Activated CD4-positive, alpha-beta T cell treated with anti-CD3 and anti-CD28 coated beads for 36 hours (primary cell): ENCODE data around the gene PRSS38. TPM values are rescaled to one million over a fixed set of nuclear protein-coding genes. Genes with fewer than 3 reads are reported as not detected.

Source experiments
- ATAC-seq: fragments of 200-7000 bp; cut with Tn5 transposase; one replicate; pipeline ENCODE4 v1.10.0; 2021; ENCODE audit warnings: mild to moderate bottlenecking, moderate library complexity
- CTCF ChIA-PET: fragments of 350-600 bp; sonication (Branson Sonifier 250); formaldehyde crosslinking; loops from one replicate; lab custom pipeline; 2021; ENCODE audit warnings: antibody characterized with exemption; lab: Charles Lee
- POLR2A ChIA-PET: fragments of 350-600 bp; sonication (Branson Sonifier 250); formaldehyde crosslinking; loops from one replicate; lab custom pipeline; 2021; ENCODE audit warnings: antibody characterized with exemption, inconsistent platforms; lab: Charles Lee
- DNase-seq: peaks from one replicate; pipeline ENCODE4 v3.0.0-alpha.2; 2020
- H3K27ac Mint-ChIP-seq: one replicate; pipeline ENCODE4 v1.8.0; 2021; ENCODE audit warnings: mixed read lengths
- H3K27me3 Mint-ChIP-seq: one replicate; pipeline ENCODE4 v1.8.0; 2021; ENCODE audit warnings: mixed read lengths
- H3K36me3 Mint-ChIP-seq: one replicate; pipeline ENCODE4 v1.8.0; 2021; ENCODE audit warnings: low read depth, mixed read lengths
- H3K4me1 Mint-ChIP-seq: one replicate; pipeline ENCODE4 v1.8.0; 2021; ENCODE audit warnings: mixed read lengths
- H3K4me3 Mint-ChIP-seq: one replicate; pipeline ENCODE4 v1.8.0; 2021; ENCODE audit warnings: mild to moderate bottlenecking, moderate library complexity, mixed read lengths
- H3K9me3 Mint-ChIP-seq: one replicate; pipeline ENCODE4 v1.8.0; 2021; ENCODE audit warnings: low read depth, mixed read lengths
- intact Hi-C, 2 experiments: fragments of 100-400 bp; cut with DNase I in 1 of 2; cut with micrococcal nuclease in 1 of 2; formaldehyde crosslinking; loops; one replicate each; pipeline versions ENCODE4 v1.14.2 to v1.15.1; 2022 to 2024; cut with DNase I, micrococcal nuclease
- total RNA-seq, 2 experiments: library from RNA; stranded (reverse); gene quantifications; one replicate each; pipeline ENCODE4 v1.2.3, GENCODE V29; 2021

The PRSS38 gene
- total RNA-seq, 2 experiments from 2014 or later, result not detected

- intact Hi-C loops, result no loop called here
- POLR2A ChIA-PET, result no interaction called here
- DNase-seq, result no peak
- Mint-ChIP-seq H3K4me3 (no peak overlapping the region), H3K27ac (no peak overlapping the region), H3K27me3 (no peaks in the 10 kb centered on the region), H3K36me3 (no peaks in the 10 kb centered on the region), H3K9me3 (no peaks in the 10 kb centered on the region), H3K4me1 (no peaks in the 10 kb centered on the region)
- ATAC-seq, result no peak
- CTCF ChIA-PET, result no interaction called here
Observed at GRCh38 chr1:227796359-227796915, 19.0 kb upstream of the PRSS38 start.

- H3K4me1 Mint-ChIP-seq, result no peaks in the 10 kb centered on the region
- no peak for DNase-seq
- H3K27me3 Mint-ChIP-seq, result no peaks in the 10 kb centered on the region
- ChIA-PET CTCF (no interaction called here), POLR2A (no interaction called here)
- ATAC-seq, result no peak
- no peaks in the 10 kb centered on the region for H3K36me3 Mint-ChIP-seq
- no peak overlapping the region for H3K27ac Mint-ChIP-seq
- intact Hi-C loops, result no loop called here
- H3K9me3 Mint-ChIP-seq, result no peaks in the 10 kb centered on the region
- no peak overlapping the region for H3K4me3 Mint-ChIP-seq
Observed at GRCh38 chr1:227797144-227797543, 18.3 kb upstream of the PRSS38 start.

DNA sequence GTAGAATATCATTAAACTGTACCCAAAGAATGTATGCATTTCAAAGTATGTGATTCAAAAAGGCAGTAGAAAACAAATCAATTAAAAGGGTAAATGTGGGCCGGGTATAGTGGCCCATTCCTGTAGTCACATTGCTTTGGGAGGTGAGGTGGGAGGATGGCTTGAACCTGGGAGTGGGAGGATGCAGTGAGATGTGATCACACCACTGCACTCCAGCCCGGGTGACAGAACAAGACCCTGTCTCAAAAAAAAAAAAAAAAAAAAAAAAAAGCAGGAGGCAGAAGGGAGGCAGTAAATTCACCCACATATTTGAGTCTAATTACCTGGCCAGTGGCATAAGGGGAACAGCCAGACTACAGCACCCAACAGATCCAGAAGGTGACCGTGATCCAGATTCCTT is 17.9 kb upstream of the PRSS38 start:
- Mint-ChIP-seq H3K4me3 (no peak overlapping the region), H3K27me3 (no peaks in the 10 kb centered on the region), H3K4me1 (no peaks in the 10 kb centered on the region), H3K27ac (no peak overlapping the region), H3K36me3 (no peaks in the 10 kb centered on the region), H3K9me3 (no peaks in the 10 kb centered on the region)
- ChIA-PET CTCF (no interaction called here), POLR2A (no interaction called here)
- intact Hi-C loops, result no loop called here
- ATAC-seq, result no peak
- no peak for DNase-seq

DNA sequence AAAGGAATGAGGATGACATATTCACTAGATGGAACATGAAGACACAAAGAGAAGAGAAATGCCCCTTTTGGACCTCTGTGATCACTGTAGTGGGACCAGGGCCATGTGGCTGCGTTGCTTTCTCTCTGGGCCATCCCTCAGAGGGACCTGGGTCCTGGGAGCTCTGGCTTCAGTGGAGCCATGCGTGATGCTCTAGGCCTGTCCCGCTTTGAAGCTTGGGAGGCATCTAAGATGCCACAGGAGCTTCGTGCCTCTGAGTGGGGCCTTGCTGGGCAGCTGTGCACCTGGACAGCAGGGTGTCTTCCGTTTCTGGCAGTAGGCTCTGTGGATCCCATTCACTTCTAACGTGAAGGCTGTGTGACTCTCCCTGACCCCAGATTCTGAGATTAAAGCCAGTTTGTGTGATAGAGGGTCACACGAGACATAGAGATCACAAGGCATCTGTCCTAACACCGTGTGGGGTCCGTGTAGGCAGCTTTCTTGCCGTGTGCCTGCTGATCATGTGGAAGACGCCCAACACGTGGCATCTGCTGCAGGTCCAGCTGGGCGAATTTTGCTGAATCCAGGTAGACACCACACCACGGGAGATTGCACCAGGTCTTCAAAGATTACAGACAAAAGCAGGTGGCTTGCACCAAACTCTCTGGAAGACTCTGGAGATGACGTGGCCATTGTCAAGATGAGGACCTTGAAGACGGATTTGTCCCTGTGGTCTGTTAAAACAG is 17.2 kb upstream of the PRSS38 start:
- POLR2A ChIA-PET, result no interaction called here
- intact Hi-C loops, result no loop called here
- H3K27ac Mint-ChIP-seq, result no peak overlapping the region
- no peak for DNase-seq
- no peak overlapping the region for H3K4me3 Mint-ChIP-seq
- no peaks in the 10 kb centered on the region for H3K36me3 Mint-ChIP-seq
- no peaks in the 10 kb centered on the region for H3K27me3 Mint-ChIP-seq
- no peak for ATAC-seq
- H3K4me1 Mint-ChIP-seq, result no peaks in the 10 kb centered on the region
- CTCF ChIA-PET, result interaction anchor here (0.8 kb wide), 1 partner anchor 24 kb away, joined by 4 read pairs; no protein-coding TSS in a partner anchor
- H3K9me3 Mint-ChIP-seq, result no peaks in the 10 kb centered on the region

DNA sequence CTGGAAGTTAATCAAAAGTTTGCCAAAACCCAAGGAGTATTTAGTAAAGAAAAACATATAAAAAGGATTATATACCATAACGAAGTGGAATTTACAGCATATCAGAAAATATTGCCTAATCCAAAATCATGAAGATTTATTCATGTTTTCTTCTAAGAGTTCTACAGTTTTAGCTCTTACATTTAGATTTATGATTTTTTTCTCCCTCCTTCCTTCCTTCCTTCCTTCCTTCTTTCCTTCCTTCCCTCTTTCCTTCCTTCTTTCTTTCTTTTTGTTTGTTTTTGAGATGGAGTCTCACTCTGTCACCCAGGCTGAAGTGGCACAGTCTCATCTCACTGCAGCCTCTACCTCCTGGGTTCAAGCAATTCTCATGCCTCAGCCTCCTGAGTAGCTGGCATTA is 15.7 kb upstream of the PRSS38 start:
- H3K36me3 Mint-ChIP-seq, result no peaks in the 10 kb centered on the region
- H3K27me3 Mint-ChIP-seq, result peaks cover 4% of the 10 kb centered on the region
- H3K4me3 Mint-ChIP-seq, result no peak overlapping the region
- peaks cover 5% of the 10 kb centered on the region for H3K9me3 Mint-ChIP-seq
- POLR2A ChIA-PET, result interaction anchor here (0.5 kb wide), 1 partner anchor 37 kb away, joined by 5 read pairs; no protein-coding TSS in a partner anchor
- no peak overlapping the region for H3K27ac Mint-ChIP-seq
- H3K4me1 Mint-ChIP-seq, result no peaks in the 10 kb centered on the region
- CTCF ChIA-PET, result no interaction called here
- intact Hi-C loops, result no loop called here
- DNase-seq (no peak), ATAC-seq (no peak)

GRCh38 chr1:227803933-227804332 is 11.5 kb upstream of the PRSS38 start:
- ChIA-PET POLR2A (no interaction called here), CTCF (no interaction called here)
- DNase-seq, result no peak
- H3K4me1 Mint-ChIP-seq, result peaks cover 4% of the 10 kb centered on the region
- peaks cover 6% of the 10 kb centered on the region for H3K9me3 Mint-ChIP-seq
- ATAC-seq, result no peak
- H3K27me3 Mint-ChIP-seq, result peaks cover 4% of the 10 kb centered on the region
- no peak overlapping the region for H3K27ac Mint-ChIP-seq
- intact Hi-C loops, result no loop called here
- H3K4me3 Mint-ChIP-seq, result no peak overlapping the region
- no peaks in the 10 kb centered on the region for H3K36me3 Mint-ChIP-seq

GRCh38 chr1:227805606-227806197 is 9.8 kb upstream of the PRSS38 start:
- Mint-ChIP-seq H3K4me1 (peaks cover 9% of the 10 kb centered on the region), H3K27ac (no peak overlapping the region), H3K27me3 (peaks cover 4% of the 10 kb centered on the region), H3K4me3 (no peak overlapping the region), H3K9me3 (peaks cover 6% of the 10 kb centered on the region), H3K36me3 (no peaks in the 10 kb centered on the region)
- no peak for DNase-seq
- intact Hi-C loops, result no loop called here
- ChIA-PET POLR2A (no interaction called here), CTCF (no interaction called here)
- no peak for ATAC-seq

GRCh38 chr1:227808566-227808965 is 6.9 kb upstream of the PRSS38 start:
- H3K4me3 Mint-ChIP-seq, result no peak overlapping the region
- peaks cover 16% of the 10 kb centered on the region for H3K9me3 Mint-ChIP-seq
- ATAC-seq (no peak), DNase-seq (no peak)
- CTCF ChIA-PET, result interaction anchor here (0.6 kb wide), 1 partner anchor 180 kb away, joined by 3 read pairs; no protein-coding TSS in a partner anchor
- intact Hi-C loops, result no loop called here
- peaks cover 4% of the 10 kb centered on the region for H3K27me3 Mint-ChIP-seq
- H3K27ac Mint-ChIP-seq, result no peak overlapping the region
- POLR2A ChIA-PET, result no interaction called here
- H3K36me3 Mint-ChIP-seq, result peaks cover 3% of the 10 kb centered on the region
- peaks cover 9% of the 10 kb centered on the region for H3K4me1 Mint-ChIP-seq

DNA sequence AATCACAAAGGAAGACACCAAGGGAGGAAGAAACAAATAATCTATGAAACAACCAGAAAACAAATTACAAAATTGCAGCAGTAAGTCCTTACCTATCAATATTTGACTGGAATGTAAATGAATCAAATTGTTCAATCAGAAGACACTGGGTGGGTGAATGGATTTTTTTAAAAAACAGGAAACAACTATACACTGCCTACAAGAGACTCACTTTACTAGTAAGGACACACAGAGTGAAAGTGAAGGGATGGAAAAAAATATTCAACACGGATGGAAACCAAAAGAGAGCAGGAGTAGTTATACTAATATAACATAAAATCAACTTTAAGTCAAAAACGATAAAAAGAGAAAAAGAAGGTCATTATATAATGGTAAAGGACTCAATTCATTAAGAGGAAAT is 6.4 kb upstream of the PRSS38 start:
- DNase-seq (no peak), ATAC-seq (peak; percentile 82)
- ChIA-PET CTCF (no interaction called here), POLR2A (no interaction called here)
- H3K36me3 Mint-ChIP-seq, result peaks cover 3% of the 10 kb centered on the region
- no peak overlapping the region for H3K27ac Mint-ChIP-seq
- intact Hi-C loops, result no loop called here
- peaks cover 9% of the 10 kb centered on the region for H3K4me1 Mint-ChIP-seq
- peaks cover 4% of the 10 kb centered on the region for H3K27me3 Mint-ChIP-seq
- peaks cover 16% of the 10 kb centered on the region for H3K9me3 Mint-ChIP-seq
- no peak overlapping the region for H3K4me3 Mint-ChIP-seq

DNA sequence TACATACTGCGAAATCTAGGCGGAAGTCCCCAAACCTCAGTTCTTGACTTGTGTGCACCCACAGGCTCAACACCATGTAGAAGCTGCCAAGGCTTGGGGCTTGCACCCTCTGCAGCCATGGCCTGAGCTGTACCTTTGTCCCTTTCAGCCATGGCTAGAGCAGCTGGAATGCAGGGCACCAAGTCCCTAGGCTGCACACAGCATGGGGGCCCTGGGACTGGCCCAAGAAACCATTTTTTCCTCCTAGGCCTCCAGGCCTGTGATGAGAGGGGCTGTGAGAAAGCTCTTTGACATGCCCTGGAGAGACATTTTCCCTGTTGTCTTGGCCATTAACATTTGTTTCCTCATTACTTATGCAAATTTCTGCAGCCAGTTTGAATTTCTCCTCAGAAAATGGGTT is 1.5 kb upstream of the PRSS38 start:
- H3K27me3 Mint-ChIP-seq, result no peaks in the 10 kb centered on the region
- no peak overlapping the region for H3K27ac Mint-ChIP-seq
- no peak for DNase-seq
- H3K4me1 Mint-ChIP-seq, result peaks cover 4% of the 10 kb centered on the region
- peaks cover 3% of the 10 kb centered on the region for H3K36me3 Mint-ChIP-seq
- CTCF ChIA-PET, result no interaction called here
- H3K9me3 Mint-ChIP-seq, result peaks cover 19% of the 10 kb centered on the region
- no peak for ATAC-seq
- no peak overlapping the region for H3K4me3 Mint-ChIP-seq
- POLR2A ChIA-PET, result no interaction called here
- intact Hi-C loops, result no loop called here

DNA sequence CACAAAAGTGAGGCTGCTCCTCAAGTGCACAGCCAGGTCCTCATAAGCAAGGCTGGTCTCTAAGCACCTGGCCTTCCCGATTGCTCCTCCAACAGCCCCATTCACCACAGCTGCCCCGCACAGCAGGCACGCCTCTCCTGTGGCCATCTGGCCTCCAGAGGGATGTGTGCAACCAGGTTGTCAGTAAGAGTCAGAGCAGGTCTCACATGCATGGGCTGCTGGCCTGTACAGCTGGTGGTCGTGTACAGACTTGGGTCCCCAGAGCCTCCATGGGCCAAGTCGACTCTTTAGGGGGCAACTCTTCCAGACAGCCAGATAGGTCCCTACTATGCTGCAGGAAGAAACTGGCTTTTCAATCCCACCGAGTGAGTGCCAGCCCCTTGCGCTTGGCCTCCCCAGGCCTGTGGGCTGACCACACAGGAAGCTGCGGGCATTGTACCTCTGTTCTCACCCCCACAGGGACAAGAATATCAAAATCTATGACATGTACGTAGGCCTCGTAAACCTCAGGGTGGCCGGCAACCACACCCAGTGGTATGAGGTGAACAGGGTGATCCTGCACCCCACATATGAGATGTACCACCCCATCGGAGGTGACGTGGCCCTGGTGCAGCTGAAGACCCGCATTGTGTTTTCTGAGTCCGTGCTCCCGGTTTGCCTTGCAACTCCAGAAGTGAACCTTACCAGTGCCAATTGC is 1.4 kb downstream of the PRSS38 start:
- H3K36me3 Mint-ChIP-seq, result peaks cover 3% of the 10 kb centered on the region
- H3K4me3 Mint-ChIP-seq, result no peak overlapping the region
- ATAC-seq (no peak), DNase-seq (no peak)
- no peaks in the 10 kb centered on the region for H3K4me1 Mint-ChIP-seq
- no peaks in the 10 kb centered on the region for H3K27me3 Mint-ChIP-seq
- peaks cover 26% of the 10 kb centered on the region for H3K9me3 Mint-ChIP-seq
- CTCF ChIA-PET, result no interaction called here
- H3K27ac Mint-ChIP-seq, result no peak overlapping the region
- intact Hi-C loops, result no loop called here
- POLR2A ChIA-PET, result no interaction called here
